GM12878 (cell line): ENCODE measurements around the gene CDKN1C. TPM values are rescaled to one million over a fixed set of nuclear protein-coding genes. Genes with fewer than 3 reads are reported as not detected.

Source experiments
- ATAC-seq: fragments of 200-7000 bp; cut with Tn5 transposase; 3 replicates; pipeline ENCODE4 v1.9.1; 2020; ENCODE audit warnings: mild to moderate bottlenecking, moderate library complexity
- BruUV-seq: library from RNA; stranded (reverse); fragments of 400-500 nt; replicated peaks from 2 replicates; lab custom pipeline; 2021; lab: Mats Ljungman, UMichigan
- CTCF ChIA-PET: fragments of 300-600 bp; sonication (Branson Sonifier 250); formaldehyde crosslinking; extraction: SDS; loops from one replicate; lab custom pipeline; 2021; ENCODE audit warnings: inconsistent platforms; lab: Yijun Ruan, JAX
- POLR2A ChIA-PET: fragments of 350-600 bp; formaldehyde crosslinking; extraction: SDS; loops from one replicate; lab custom pipeline; 2021; ENCODE audit warnings: inconsistent platforms; lab: Charles Lee
- RAD21 ChIA-PET: fragments of 300-600 bp; sonication (Branson Sonifier 250); formaldehyde crosslinking; loops from one replicate; lab custom pipeline; 2023; ENCODE audit warnings: antibody characterized with exemption; ENCODE audit not compliant: unreplicated experiment; lab: Charles Lee
- SMC1A ChIA-PET: fragments of 300-600 bp; sonication (Branson Sonifier 250); formaldehyde crosslinking; loops from one replicate; lab custom pipeline; 2023; ENCODE audit not compliant: unreplicated experiment, uncharacterized antibody; lab: Charles Lee
- DNase-seq: peaks from one replicate; pipeline ENCODE4 v3.0.0-alpha.2; 2011; ENCODE audit warnings: low read depth, low spot score
- FAIRE-seq: peaks from 3 replicates; lab custom pipeline; 2011; peaks lifted over from hg19 to GRCh38; lab: Jason Lieb, UNC
- H2AFZ ChIP-seq: 2 replicates; pipeline ENCODE4 v1.6.0; 2011; ENCODE audit warnings: low read depth, low read length, control low read depth; ENCODE audit not compliant: control insufficient read depth
- H3K27ac ChIP-seq: 2 replicates; pipeline ENCODE4 v1.5.1; 2011; ENCODE audit warnings: control low read depth; ENCODE audit not compliant: control insufficient read depth, insufficient read depth
- H3K27me3 ChIP-seq, 2 experiments: replicated peaks in 1 of 2; 2 replicates each; pipeline versions ENCODE4 v1.6.0 to v1.6.1; 2011; ENCODE audit warnings: low read length in 1 of 2; ENCODE audit not compliant: control insufficient read depth in 2 of 2, insufficient read depth in 2 of 2
- H3K36me3 ChIP-seq, 2 experiments: 2 replicates each; pipeline ENCODE4 v1.5.1; 2011; ENCODE audit warnings: low read length in 1 of 2; ENCODE audit not compliant: control insufficient read depth in 2 of 2, insufficient read depth in 2 of 2
- H3K4me1 ChIP-seq: 2 replicates; pipeline ENCODE4 v1.6.1; 2011; ENCODE audit warnings: mild to moderate bottlenecking, low read length, moderate library complexity, mixed read lengths; ENCODE audit not compliant: control insufficient read depth, insufficient read depth
- H3K4me2 ChIP-seq: 2 replicates; pipeline ENCODE4 v1.6.0; 2011; ENCODE audit warnings: control low read depth; ENCODE audit not compliant: control insufficient read depth, insufficient read depth
- H3K4me3 ChIP-seq: fragments of 200-600 bp; sonication (generic); 2 replicates; pipeline ENCODE4 v1.5.1; 2016
- H3K79me2 ChIP-seq: 2 replicates; pipeline ENCODE4 v1.6.0; 2011; ENCODE audit warnings: low read length; ENCODE audit not compliant: control insufficient read depth, insufficient read depth
- H3K9ac ChIP-seq: 2 replicates; pipeline ENCODE4 v1.8.0; 2011; ENCODE audit warnings: low read length, control low read depth, mixed read lengths; ENCODE audit not compliant: control insufficient read depth, insufficient read depth
- H3K9me3 ChIP-seq: replicated peaks from 3 replicates; pipeline ENCODE4 v1.5.1; 2011; ENCODE audit warnings: mild to moderate bottlenecking, low read length; ENCODE audit not compliant: control insufficient read depth, insufficient read depth
- H4K20me1 ChIP-seq: 2 replicates; pipeline ENCODE4 v1.6.0; 2011; ENCODE audit not compliant: control insufficient read depth, insufficient read depth
- BCL11A ChIP-seq: IDR thresholded peaks from 2 replicates; pipeline ENCODE4 v1.6.1; 2011; ENCODE audit warnings: low read depth, low read length
- GABPA ChIP-seq: IDR thresholded peaks from 2 replicates; pipeline ENCODE4 v1.6.1; 2014; ENCODE audit warnings: antibody characterized with exemption, low read depth, mild to moderate bottlenecking, inconsistent platforms
- MYB ChIP-seq: fragments of 150-350 bp; IDR thresholded peaks from 2 replicates; pipeline ENCODE4 v1.6.1; 2014; ENCODE audit warnings: mild to moderate bottlenecking, low read depth, low read length, borderline replicate concordance
- TCF12 ChIP-seq: IDR thresholded peaks from 2 replicates; pipeline ENCODE4 v1.6.1; 2011; ENCODE audit warnings: low read depth, mild to moderate bottlenecking, low read length
- ZSCAN29 ChIP-seq: fragments of 450-650 bp; IDR thresholded peaks from 2 replicates; pipeline ENCODE4 v1.6.1; 2017; ENCODE audit warnings: mild to moderate bottlenecking, moderate library complexity
- WGBS: methylation state at CpG from one replicate; pipeline ENCODE4 v1.1.6; 2016; ENCODE audit warnings: low lambda C conversion rate; ENCODE audit not compliant: insufficient replicate concordance, insufficient coverage; ENCODE audit errors: missing lambda C conversion rate; 5-methylcytosine and 5-hydroxymethylcytosine counted together
- in situ Hi-C: fragments of 300-500 bp; cut with MboI; formaldehyde crosslinking; loops from 9 replicates; pipeline ENCODE4 v1.14.3; 2018; ENCODE audit warnings: mixed read lengths
- intact Hi-C: fragments of 100-400 bp; cut with micrococcal nuclease; formaldehyde crosslinking; loops from one replicate; pipeline ENCODE4 v1.14.2; 2022; ENCODE audit not compliant: unreplicated experiment
- polyA plus RNA-seq, 11 experiments: library from polyadenylated mRNA; depleted of rRNA in 4 of 11; unstranded in 6 of 11; stranded (reverse) in 5 of 11; fragments of >200 nt; fragmentation: Nextera tagmentation in 4 of 11; fragmentation: Illumina TruSeq in 1 of 11; extraction: Ambion mirVana in 4 of 11; extraction: Trizol in 1 of 11; gene quantifications; 1 replicate in 1 of 11; 2 replicates in 10 of 11; pipeline versions ENCODE4 v1.2.1 to v1.2.3, GENCODE V29; 2011 to 2016; ENCODE audit warnings: inconsistent platforms in 2 of 11, missing spikeins in 2 of 11, low read depth in 1 of 11
- total RNA-seq, 4 experiments: library from RNA; depleted of rRNA in 3 of 4; stranded (reverse); fragments of >200 nt in 3 of 4; fragmentation: Illumina TruSeq in 1 of 4; extraction: Trizol in 1 of 4; gene quantifications; 2 replicates each; pipeline versions ENCODE4 v1.2.1 to v1.2.3, GENCODE V29; 2013 to 2021
- TF ChIP-seq, protein P1 (sequence below): fragments of 450-650 bp; IDR thresholded peaks from 2 replicates; pipeline ENCODE4 v1.6.1; 2017; ENCODE audit warnings: borderline replicate concordance
- TF ChIP-seq, protein P2 (sequence below): IDR thresholded peaks from 2 replicates; pipeline ENCODE4 v1.6.1; 2011; ENCODE audit warnings: low read depth, mild to moderate bottlenecking, low read length, moderate library complexity, borderline replicate concordance; ENCODE audit errors: extremely low read depth
- TF ChIP-seq, protein P3 (sequence below): IDR thresholded peaks from 2 replicates; pipeline ENCODE4 v1.6.1; 2012; ENCODE audit warnings: low read depth, low read length, improper control_type of control experiment

Gene CDKN1C
- total and polyA plus RNA-seq, 10 of the 15 experiments (the other 5 are each of a cell fraction or from before 2014, with no cell fraction given): 0.05 to 0.21 (median 0.14) TPM; not detected in 7

DNA sequence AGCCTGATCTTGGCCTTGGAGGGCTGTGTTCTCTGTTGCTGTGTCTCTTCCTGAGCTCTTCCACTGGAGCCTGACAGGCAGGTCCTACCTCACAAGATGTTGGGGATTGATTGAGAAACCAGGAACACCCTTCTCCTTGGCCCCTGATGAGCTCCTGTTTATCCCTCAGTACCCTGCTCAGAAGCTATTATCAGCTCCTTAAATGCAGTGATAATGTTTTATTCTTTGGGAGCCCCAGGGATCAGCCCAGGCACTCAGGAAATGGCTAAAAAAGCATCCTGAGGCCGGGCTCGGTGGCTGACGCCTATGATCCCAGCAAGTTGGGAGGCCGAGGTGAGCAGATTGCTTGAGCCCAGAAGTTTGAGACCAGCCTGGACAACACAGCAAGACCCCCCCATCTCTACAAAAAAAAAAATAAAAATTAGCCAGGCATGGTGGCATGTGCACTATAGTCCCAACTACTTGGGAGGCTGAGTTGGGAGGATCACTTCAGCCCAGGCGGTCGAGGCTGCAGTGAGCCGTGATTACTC, 48.5 kb upstream of the CDKN1C start:
- peaks cover 17% of the 10 kb centered on the region for H3K4me1 ChIP-seq
- ChIA-PET SMC1A (interaction anchor here (1.0 to 1.6 kb wide), 2 partner anchors 42 to 55 kb away, joined by 3 to 6 read pairs; no protein-coding TSS in a partner anchor), RAD21 (interaction anchor here (0.8 to 2.0 kb wide), 4 partner anchors 58 to 157 kb away, joined by 4 to 7 read pairs (median 4); partner anchors contain the start of gene NAP1L4), POLR2A (interaction anchor here (0.6 kb wide), 1 partner anchor 61 kb away, joined by 7 read pairs; no protein-coding TSS in a partner anchor), CTCF (interaction anchor here (0.7 to 2.0 kb wide), 8 partner anchors 8 to 403 kb away, joined by 3 to 5 read pairs (median 4); no protein-coding TSS in a partner anchor)
- H3K27me3 ChIP-seq: peaks cover 0 to 4% of the 10 kb centered on the region in 2 experiments; a peak in 3 of 4 replicates
- DNase-seq (no peak), ATAC-seq (no peak), FAIRE-seq (no peak)
- no peak overlapping the region for H3K4me3 ChIP-seq
- H3K9me3 ChIP-seq: peaks cover 7% of the 10 kb centered on the region; the same call in 2 of the 3 replicates
- no peak overlapping the region for H3K27ac ChIP-seq
- in situ Hi-C loops: no loop called here
- no peaks in the 10 kb centered on the region for H3K79me2 ChIP-seq
- no TSS peak for BruUV-seq
- no peak overlapping the region for H3K9ac ChIP-seq
- WGBS: 78% methylated on average over 7 of the region's 7 CpGs
- H4K20me1 ChIP-seq: no peaks in the 10 kb centered on the region
- no peak overlapping the region for H2AFZ ChIP-seq
- no peak overlapping the region for H3K4me2 ChIP-seq
- intact Hi-C loops: loop anchor here (10.0 kb wide), 1 partner anchor 161 kb away; no protein-coding TSS in a partner anchor
- TF ChIP-seq TCF12 (no peak), ZSCAN29 (no peak), MYB (no peak), GABPA (no peak), BCL11A (no peak)
- TF ChIP-seq, protein P1, sequence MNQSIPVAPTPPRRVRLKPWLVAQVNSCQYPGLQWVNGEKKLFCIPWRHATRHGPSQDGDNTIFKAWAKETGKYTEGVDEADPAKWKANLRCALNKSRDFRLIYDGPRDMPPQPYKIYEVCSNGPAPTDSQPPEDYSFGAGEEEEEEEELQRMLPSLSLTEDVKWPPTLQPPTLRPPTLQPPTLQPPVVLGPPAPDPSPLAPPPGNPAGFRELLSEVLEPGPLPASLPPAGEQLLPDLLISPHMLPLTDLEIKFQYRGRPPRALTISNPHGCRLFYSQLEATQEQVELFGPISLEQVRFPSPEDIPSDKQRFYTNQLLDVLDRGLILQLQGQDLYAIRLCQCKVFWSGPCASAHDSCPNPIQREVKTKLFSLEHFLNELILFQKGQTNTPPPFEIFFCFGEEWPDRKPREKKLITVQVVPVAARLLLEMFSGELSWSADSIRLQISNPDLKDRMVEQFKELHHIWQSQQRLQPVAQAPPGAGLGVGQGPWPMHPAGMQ: no peak
- TF ChIP-seq, protein P2, sequence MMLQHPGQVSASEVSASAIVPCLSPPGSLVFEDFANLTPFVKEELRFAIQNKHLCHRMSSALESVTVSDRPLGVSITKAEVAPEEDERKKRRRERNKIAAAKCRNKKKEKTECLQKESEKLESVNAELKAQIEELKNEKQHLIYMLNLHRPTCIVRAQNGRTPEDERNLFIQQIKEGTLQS: no peak
- TF ChIP-seq, protein P3, sequence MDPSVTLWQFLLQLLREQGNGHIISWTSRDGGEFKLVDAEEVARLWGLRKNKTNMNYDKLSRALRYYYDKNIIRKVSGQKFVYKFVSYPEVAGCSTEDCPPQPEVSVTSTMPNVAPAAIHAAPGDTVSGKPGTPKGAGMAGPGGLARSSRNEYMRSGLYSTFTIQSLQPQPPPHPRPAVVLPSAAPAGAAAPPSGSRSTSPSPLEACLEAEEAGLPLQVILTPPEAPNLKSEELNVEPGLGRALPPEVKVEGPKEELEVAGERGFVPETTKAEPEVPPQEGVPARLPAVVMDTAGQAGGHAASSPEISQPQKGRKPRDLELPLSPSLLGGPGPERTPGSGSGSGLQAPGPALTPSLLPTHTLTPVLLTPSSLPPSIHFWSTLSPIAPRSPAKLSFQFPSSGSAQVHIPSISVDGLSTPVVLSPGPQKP: no peak
- no peaks in the 10 kb centered on the region for H3K36me3 ChIP-seq
